ENCODE results near the gene CCDC24. TPM values are rescaled to one million over a fixed set of nuclear protein-coding genes. Genes with fewer than 3 reads are reported as not detected.

The CCDC24 gene
- total and polyA plus RNA-seq, 4 donors: 0.92 to 4.2 (median 2.3) TPM

GRCh38 chr1:44027320-44027719 lies 35.9 kb downstream of the CCDC24 start:
- Histone ChIP-seq H3K9ac (ENCODE audit: low read depth in 1 of 2, low read length in 2 of 2) (no peak overlapping the region), H3K9me3 (ENCODE audit: control insufficient read depth in 4 of 4, low read length in 3 of 4) (no peaks in the 10 kb centered on the region), H3K27ac (ENCODE audit: low read depth in 1 of 2, low read length in 2 of 2) (no peak overlapping the region), H3K36me3 (ENCODE audit: control insufficient read depth in 4 of 4, insufficient read depth in 3 of 4, low read depth in 1 of 4, low read length in 3 of 4) (no peaks in the 10 kb centered on the region), H3K4me3 (ENCODE audit: low read depth in 1 of 3, low read length in 3 of 3) (no peak overlapping the region), H3K4me1 (ENCODE audit: control insufficient read depth in 4 of 4, insufficient read depth in 4 of 4, low read length in 3 of 4) (peaks cover 3 to 27% (median 10%) of the 10 kb centered on the region in 4 donors), H3K27me3 (ENCODE audit: control insufficient read depth in 4 of 4, insufficient read depth in 4 of 4, low read length in 3 of 4) (no peaks in the 10 kb centered on the region)
- no peak for DNase-seq (ENCODE audit: low spot score)
- WGBS: 93% methylated on average over 3 of the region's 3 CpGs
- no peak for TF ChIP-seq NR2F2 (IDR thresholded peaks at IDR 0.05)
- TF ChIP-seq FOXA2 (IDR thresholded peaks at IDR 0.05): no peak
- no peak for TF ChIP-seq REST (IDR thresholded peaks at IDR 0.05)
- TF ChIP-seq RAD21 (IDR thresholded peaks at IDR 0.05): no peak
- TF ChIP-seq RXRA (IDR thresholded peaks at IDR 0.05): no peak
- TF ChIP-seq TAF1 (conservative IDR thresholded peaks at IDR 0.05): no peak
- no peak for TF ChIP-seq ATF3 (IDR thresholded peaks at IDR 0.05)
- TF ChIP-seq SP1 (IDR thresholded peaks at IDR 0.05): no peak
- TF ChIP-seq CTCF (IDR thresholded peaks at IDR 0.05; ENCODE audit: low read depth, low read length, missing input control): no peak

- peak overlapping the region; percentile 8 to 78 for H3K9ac ChIP-seq (ENCODE audit: low read depth in 1 of 2, low read length in 2 of 2)
- H3K27ac ChIP-seq (ENCODE audit: low read depth in 1 of 2, low read length in 2 of 2): peak overlapping the region; percentile 28 to 48
- H3K4me3 ChIP-seq (ENCODE audit: low read depth in 1 of 3, low read length in 3 of 3): peak overlapping the region; percentile 62 to 73 (median 68)
- H3K4me1 ChIP-seq (ENCODE audit: control insufficient read depth in 4 of 4, insufficient read depth in 4 of 4, low read length in 3 of 4): peaks cover 3 to 28% (median 10%) of the 10 kb centered on the region in 4 donors
- TF ChIP-seq JUND (IDR thresholded peaks at IDR 0.05): no peak
- no peak for TF ChIP-seq HNF4A (conservative IDR thresholded peaks at IDR 0.05)
- no peak for TF ChIP-seq MAX (IDR thresholded peaks at IDR 0.05)
- no peak for TF ChIP-seq REST (IDR thresholded peaks at IDR 0.05)
- no peaks in the 10 kb centered on the region for H3K36me3 ChIP-seq (ENCODE audit: control insufficient read depth in 4 of 4, insufficient read depth in 3 of 4, low read depth in 1 of 4, low read length in 3 of 4)
- H3K9me3 ChIP-seq (ENCODE audit: control insufficient read depth in 4 of 4, low read length in 3 of 4): no peaks in the 10 kb centered on the region
- H3K27me3 ChIP-seq (ENCODE audit: control insufficient read depth in 4 of 4, insufficient read depth in 4 of 4, low read length in 3 of 4): no peaks in the 10 kb centered on the region
- no peak for DNase-seq (ENCODE audit: low spot score)
- 44% methylated on average over 17 of the region's 17 CpGs for WGBS
Observed at GRCh38 chr1:44029260-44029910, 38.0 kb downstream of the CCDC24 start.
